NCI-H446 treated with DMSO at 0.1 percent for 48 hours (cell line): ENCODE results near the gene MED1.

Source experiments
- DNase-seq: peaks from one replicate; lab custom pipeline; 2025; lab: John Stamatoyannopoulos, UW

The MED1 gene

GRCh38 chr17:39360537-39360936 lies 90.5 kb downstream of the MED1 start:
- no peak for DNase-seq

- no peak for DNase-seq
These were observed 91.1 kb downstream of the MED1 start for GRCh38 chr17:39359994-39360393.

GRCh38 chr17:39357986-39358385 lies 93.1 kb downstream of the MED1 start:
- no peak for DNase-seq

DNA sequence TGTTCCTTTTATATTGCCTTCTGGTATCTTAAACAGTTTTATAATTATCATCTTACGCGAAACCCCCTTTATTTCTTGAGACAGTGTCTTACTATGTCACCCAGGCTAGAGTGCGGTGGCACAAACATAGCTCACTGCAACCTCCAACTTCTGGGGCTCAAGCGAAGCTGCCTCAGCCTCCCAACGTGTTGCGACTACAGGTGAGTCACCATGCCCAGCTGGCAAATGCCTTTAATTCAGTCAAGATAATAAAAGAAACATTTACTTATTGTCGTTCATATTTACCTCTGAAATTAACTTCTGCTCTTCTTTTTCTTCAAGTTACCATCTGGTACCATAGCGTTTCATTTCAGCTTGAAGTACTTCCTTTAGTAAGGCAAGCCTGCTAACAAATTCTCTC lies 93.6 kb downstream of the MED1 start:
- DNase-seq, result no peak
